Fibroblast of the conjunctiva (primary cell): ENCODE measurements around the gene IKZF2.

Source experiments
- DNase-seq: peaks from one replicate; pipeline ENCODE4 v3.0.0-alpha.2; 2010; ENCODE audit warnings: low read depth

The IKZF2 gene

DNA sequence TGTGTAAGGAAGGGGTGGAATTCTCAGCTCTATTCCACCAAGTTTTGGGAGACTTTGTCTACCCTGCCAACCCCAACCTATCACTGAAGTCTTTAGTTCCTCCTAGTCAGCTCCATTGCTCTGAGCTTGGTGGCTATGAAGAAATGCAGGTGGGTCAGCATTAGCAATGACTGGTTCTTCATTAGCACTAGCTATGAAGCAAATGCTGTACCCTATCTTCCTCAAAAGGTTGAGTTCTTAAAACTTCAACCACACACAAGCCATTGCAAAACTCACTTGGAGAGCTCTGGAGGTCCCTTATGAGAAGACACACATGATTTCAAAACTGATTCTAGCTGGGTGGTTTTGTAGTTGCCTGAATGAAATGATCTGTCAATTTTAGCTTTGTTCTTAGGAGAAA is 193.8 kb downstream of the IKZF2 start:
- no peak for DNase-seq

DNA sequence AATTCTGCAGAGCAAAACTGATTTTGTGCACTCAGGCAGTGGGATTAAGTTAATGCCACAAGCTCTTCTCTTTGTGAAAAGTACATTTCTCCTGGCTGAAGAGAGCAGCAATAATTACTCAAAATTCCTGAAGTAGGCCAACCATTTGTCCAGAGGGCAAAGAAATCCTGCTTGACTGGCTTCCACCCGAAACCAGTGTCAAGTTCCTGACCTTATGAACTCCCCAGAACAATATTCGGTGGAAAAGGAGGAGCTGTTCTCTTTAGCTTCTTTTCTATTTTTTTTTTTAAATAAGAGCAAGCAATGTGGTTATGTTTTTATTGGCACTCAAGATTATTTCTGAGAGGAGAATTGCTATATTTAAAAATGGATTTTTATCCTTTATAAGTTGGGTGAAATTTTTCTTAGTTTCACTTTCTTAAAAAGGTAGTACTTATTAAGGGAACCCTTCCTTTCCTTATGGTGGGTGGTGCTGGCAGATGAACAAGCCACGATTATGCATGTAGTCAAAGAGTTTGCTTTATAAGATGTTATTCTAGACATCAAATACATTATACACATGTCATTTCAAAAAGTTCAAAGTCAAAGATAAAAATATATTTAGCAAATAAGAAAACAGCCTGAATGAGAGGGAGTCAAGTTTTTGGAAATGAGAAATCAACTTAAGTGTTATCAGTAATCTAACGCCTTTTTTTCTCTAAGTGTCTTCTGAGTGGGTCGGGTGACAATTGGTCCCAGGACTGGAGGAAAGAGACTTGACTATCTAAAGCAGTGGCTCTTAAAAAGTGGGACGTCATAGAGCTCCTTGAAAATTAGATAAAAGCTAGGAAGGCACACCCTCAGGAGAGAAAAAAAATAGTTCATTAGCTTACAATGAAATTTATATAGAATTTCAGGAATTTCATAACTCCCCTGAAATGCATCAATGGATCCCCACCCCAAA is 194.5 kb downstream of the IKZF2 start:
- DNase-seq: no peak

DNA sequence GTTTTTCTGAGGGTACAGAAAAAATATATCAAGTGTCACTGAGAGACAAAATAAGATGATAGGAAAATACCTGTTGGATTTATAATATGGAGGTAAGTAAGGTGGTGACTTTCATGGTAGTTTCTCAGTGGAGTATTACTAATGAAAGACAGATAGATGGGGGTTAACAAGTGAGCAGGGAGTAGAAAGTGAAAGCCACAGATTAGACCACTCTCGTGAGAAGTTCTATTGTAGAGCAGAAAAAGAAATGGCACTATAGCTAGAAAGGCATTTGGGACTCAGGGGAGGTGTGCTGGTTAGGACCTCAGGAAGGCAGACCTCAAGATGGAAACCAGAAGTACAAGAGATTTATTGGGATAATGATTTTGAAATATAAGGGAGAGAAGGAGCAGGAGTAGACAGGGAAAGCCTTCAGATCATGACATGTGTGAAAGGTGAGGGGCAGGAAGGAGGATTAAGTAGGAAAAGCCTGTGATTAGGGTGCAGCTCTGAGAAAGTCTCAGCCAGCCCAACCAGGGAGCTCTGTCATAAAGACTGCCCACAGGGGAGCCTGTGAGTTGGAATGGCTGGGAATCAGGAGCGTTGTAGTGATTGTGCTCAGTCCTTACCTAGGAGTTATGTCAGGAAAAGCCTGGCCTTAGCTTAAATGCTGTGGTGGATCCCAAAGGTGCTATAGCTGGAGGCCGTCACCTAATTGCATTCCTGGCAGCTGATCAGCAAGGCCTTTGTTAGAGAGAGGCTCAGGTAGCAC is 198.1 kb downstream of the IKZF2 start:
- DNase-seq: no peak

DNA sequence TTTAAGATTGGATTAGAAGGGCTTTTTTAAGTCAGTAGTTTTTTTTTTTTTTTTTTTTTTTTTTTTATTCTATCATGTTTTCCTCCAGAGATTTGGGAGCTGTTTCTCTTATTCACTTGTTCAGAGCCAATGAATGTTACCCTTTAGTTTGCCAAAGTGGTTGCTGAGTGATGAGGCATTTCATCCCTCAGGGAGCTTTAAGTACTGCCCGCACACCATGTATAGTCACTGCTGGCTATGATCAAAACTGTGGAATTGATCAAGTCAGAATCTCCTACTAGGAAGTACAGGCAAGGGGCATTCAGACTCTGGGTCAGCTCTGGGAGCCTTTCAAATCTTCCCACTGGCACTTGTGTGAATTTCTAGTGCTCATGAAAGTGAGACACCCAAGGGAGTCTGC is 201.6 kb downstream of the IKZF2 start:
- DNase-seq: no peak
